Measurements from ENCODE around the gene COL13A1.

Gene COL13A1

GRCh38 chr10:69868821-69869220, 67.1 kb downstream of the COL13A1 start:
- no peak for DNase-seq (ENCODE audit: low read depth)

- no peak for DNase-seq (ENCODE audit: low read depth)
Observed at GRCh38 chr10:69869291-69869961, 67.7 kb downstream of the COL13A1 start.

- DNase-seq (ENCODE audit: low read depth) = no peak
Observed at GRCh38 chr10:69870591-69870990, 68.9 kb downstream of the COL13A1 start.

- no peak for DNase-seq (ENCODE audit: low read depth)
Observed at GRCh38 chr10:69871074-69871473, 69.4 kb downstream of the COL13A1 start.

- no peak for DNase-seq (ENCODE audit: low read depth)
Observed at GRCh38 chr10:69872323-69872722, 70.6 kb downstream of the COL13A1 start.

GRCh38 chr10:69873135-69873639, 71.5 kb downstream of the COL13A1 start:
- DNase-seq (ENCODE audit: low read depth) = no peak

- no peak for DNase-seq (ENCODE audit: low read depth)
Observed at GRCh38 chr10:69874449-69874848, 72.7 kb downstream of the COL13A1 start.

- DNase-seq (ENCODE audit: low read depth) = no peak
Observed at GRCh38 chr10:69875856-69876255, 74.2 kb downstream of the COL13A1 start.

- DNase-seq (ENCODE audit: low read depth) = no peak
Observed at GRCh38 chr10:69876286-69876685, 74.6 kb downstream of the COL13A1 start.

- no peak for DNase-seq (ENCODE audit: low read depth)
Observed at GRCh38 chr10:69876931-69877330, 75.2 kb downstream of the COL13A1 start.

- no peak for DNase-seq (ENCODE audit: low read depth)
Observed at GRCh38 chr10:69878038-69878437, 76.3 kb downstream of the COL13A1 start.

GRCh38 chr10:69878951-69879350, 77.2 kb downstream of the COL13A1 start:
- no peak for DNase-seq (ENCODE audit: low read depth)

- no peak for DNase-seq (ENCODE audit: low read depth)
Observed at GRCh38 chr10:69879634-69880257, 78.0 kb downstream of the COL13A1 start.

- DNase-seq (ENCODE audit: low read depth) = no peak
Observed at GRCh38 chr10:69880301-69881081, 78.8 kb downstream of the COL13A1 start.

GRCh38 chr10:69881202-69881601, 79.5 kb downstream of the COL13A1 start:
- DNase-seq (ENCODE audit: low read depth) = no peak

- no peak for DNase-seq (ENCODE audit: low read depth)
Observed at GRCh38 chr10:69883310-69884023, 81.8 kb downstream of the COL13A1 start.

GRCh38 chr10:69884024-69884367, 82.3 kb downstream of the COL13A1 start:
- no peak for DNase-seq (ENCODE audit: low read depth)

- DNase-seq (ENCODE audit: low read depth) = no peak
Observed at GRCh38 chr10:69884686-69885085, 83.0 kb downstream of the COL13A1 start.

- no peak for DNase-seq (ENCODE audit: low read depth)
Observed at GRCh38 chr10:69885379-69886013, 83.8 kb downstream of the COL13A1 start.

GRCh38 chr10:69888882-69889584, 87.3 kb downstream of the COL13A1 start:
- no peak for DNase-seq (ENCODE audit: low read depth)

Data from activated T-cell treated with anti-CD3 and anti-CD28 coated beads for 48 hours (primary cell).